Stimulated activated effector memory CD8-positive, alpha-beta T cell treated with anti-CD3 and anti-CD28 coated beads, Interleukin-12 subunit alpha, Interleukin-12 subunit beta, amount 100 ng/mL, for 72 hours (primary cell): ENCODE data around the gene IL10.
"Not testable (repeated sequence)": the region's sequence is repeated elsewhere in the genome, so short reads cannot be mapped to it uniquely, and the experiment has no call there.

Experiments used
- ATAC-seq: fragments of 150-1000 bp; cut with Tn5 transposase; 2 replicates; pipeline ENCODE4 v1.10.0; 2021
- DNase-seq, 2 donors: peaks; one replicate each; pipeline ENCODE4 v3.0.0; 2021 to 2022; ENCODE audit warnings: low spot score in 2 of 2
- H3K27ac Mint-ChIP-seq: one replicate; pipeline ENCODE4 v1.8.0; 2022; ENCODE audit warnings: mild to moderate bottlenecking, mixed read lengths
- H3K36me3 Mint-ChIP-seq: one replicate; pipeline ENCODE4 v1.8.0; 2022; ENCODE audit warnings: mild to moderate bottlenecking, mixed read lengths
- H3K4me1 Mint-ChIP-seq: one replicate; pipeline ENCODE4 v1.8.0; 2022; ENCODE audit warnings: mixed read lengths
- H3K4me3 Mint-ChIP-seq: one replicate; pipeline ENCODE4 v1.8.0; 2022; ENCODE audit warnings: mild to moderate bottlenecking, mixed read lengths
- H3K9me3 Mint-ChIP-seq: one replicate; pipeline ENCODE4 v1.8.0; 2022; ENCODE audit warnings: mixed read lengths

The IL10 gene

GRCh38 chr1:206784471-206784903 is 12.2 kb upstream of the IL10 start:
- H3K4me1 Mint-ChIP-seq, result peaks cover 68% of the 10 kb centered on the region
- ATAC-seq (peak; percentile 83), DNase-seq (peak; percentile 55 to 90)
- H3K36me3 Mint-ChIP-seq, result peaks cover 22% of the 10 kb centered on the region
- H3K9me3 Mint-ChIP-seq, result no peaks in the 10 kb centered on the region
- H3K27ac Mint-ChIP-seq, result peak overlapping the region; percentile 85
- peak overlapping the region; percentile 67 for H3K4me3 Mint-ChIP-seq

- Mint-ChIP-seq H3K36me3 (peaks cover 22% of the 10 kb centered on the region), H3K4me1 (peaks cover 68% of the 10 kb centered on the region), H3K9me3 (no peaks in the 10 kb centered on the region), H3K4me3 (no peak overlapping the region), H3K27ac (no peak overlapping the region)
- ATAC-seq (no peak), DNase-seq (no peak)
These were observed 11.2 kb upstream of the IL10 start for GRCh38 chr1:206783506-206783905.

GRCh38 chr1:206782448-206782847 is 10.2 kb upstream of the IL10 start:
- Mint-ChIP-seq H3K4me3 (peak overlapping the region; percentile 5), H3K36me3 (peaks cover 22% of the 10 kb centered on the region), H3K9me3 (no peaks in the 10 kb centered on the region), H3K4me1 (peaks cover 59% of the 10 kb centered on the region), H3K27ac (no peak overlapping the region)
- DNase-seq, result no peak
- ATAC-seq, result peak; percentile 33

GRCh38 chr1:206779638-206780037 is 7.3 kb upstream of the IL10 start:
- ATAC-seq, result no peak
- peaks cover 33% of the 10 kb centered on the region for H3K4me1 Mint-ChIP-seq

GRCh38 chr1:206778911-206779310 is 6.6 kb upstream of the IL10 start:
- ATAC-seq, H3K4me3 Mint-ChIP-seq, H3K36me3 Mint-ChIP-seq, DNase-seq, H3K9me3 Mint-ChIP-seq, H3K27ac Mint-ChIP-seq: not testable (repeated sequence)
- H3K4me1 Mint-ChIP-seq, result peaks cover 33% of the 10 kb centered on the region

More at GRCh38 chr1:206779638-206780037, 7.3 kb upstream of the IL10 start:
- H3K4me3 Mint-ChIP-seq, result no peak overlapping the region
- peaks cover 7% of the 10 kb centered on the region for H3K36me3 Mint-ChIP-seq
- no peak for DNase-seq
- H3K27ac Mint-ChIP-seq, result no peak overlapping the region
- no peaks in the 10 kb centered on the region for H3K9me3 Mint-ChIP-seq

- no peak for DNase-seq
- no peaks in the 10 kb centered on the region for H3K9me3 Mint-ChIP-seq
- no peak overlapping the region for H3K27ac Mint-ChIP-seq
- no peak for ATAC-seq
- peaks cover 32% of the 10 kb centered on the region for H3K4me1 Mint-ChIP-seq
- H3K36me3 Mint-ChIP-seq, result no peaks in the 10 kb centered on the region
- no peak overlapping the region for H3K4me3 Mint-ChIP-seq
These were observed 5.7 kb upstream of the IL10 start for GRCh38 chr1:206778031-206778430.

GRCh38 chr1:206776229-206776628 is 3.9 kb upstream of the IL10 start:
- H3K9me3 Mint-ChIP-seq, result no peaks in the 10 kb centered on the region
- H3K4me3 Mint-ChIP-seq, result no peak overlapping the region
- H3K36me3 Mint-ChIP-seq, result no peaks in the 10 kb centered on the region
- DNase-seq, result no peak
- ATAC-seq, result no peak
- no peak overlapping the region for H3K27ac Mint-ChIP-seq
- H3K4me1 Mint-ChIP-seq, result peaks cover 33% of the 10 kb centered on the region

- no peaks in the 10 kb centered on the region for H3K9me3 Mint-ChIP-seq
- H3K4me1 Mint-ChIP-seq, result peaks cover 54% of the 10 kb centered on the region
- H3K27ac Mint-ChIP-seq, result no peak overlapping the region
- H3K4me3 Mint-ChIP-seq, result no peak overlapping the region
- ATAC-seq (no peak), DNase-seq (no peak)
- H3K36me3 Mint-ChIP-seq, result peaks cover 10% of the 10 kb centered on the region
These were observed 1.8 kb upstream of the IL10 start for GRCh38 chr1:206774093-206774492.

- Mint-ChIP-seq H3K36me3 (peaks cover 19% of the 10 kb centered on the region), H3K27ac (no peak overlapping the region), H3K9me3 (no peaks in the 10 kb centered on the region), H3K4me1 (peaks cover 79% of the 10 kb centered on the region), H3K4me3 (peak overlapping the region; percentile 55)
- ATAC-seq (no peak), DNase-seq (no peak)
These were observed 979 bp downstream of the IL10 start for GRCh38 chr1:206771338-206771692.

GRCh38 chr1:206770531-206771337 is 1.6 kb downstream of the IL10 start, which contains the start of gene IL19:
IL19 (plus strand) TSS chr1:206770773; CDS start chr1:206836663, 65,890 bp downstream.
- ATAC-seq (no peak), DNase-seq (no peak)
- H3K4me3 Mint-ChIP-seq, result peak within 1 kb of the TSS; percentile 55
- H3K36me3 Mint-ChIP-seq, result peaks cover 22% of the 10 kb centered on the region
- H3K4me1 Mint-ChIP-seq, result peaks cover 85% of the 10 kb centered on the region
- H3K9me3 Mint-ChIP-seq, result no peaks in the 10 kb centered on the region
- H3K27ac Mint-ChIP-seq, result no peak within 1 kb of the TSS

GRCh38 chr1:206769304-206769731 is 3.0 kb downstream of the IL10 start:
- Mint-ChIP-seq H3K4me1 (peaks cover 83% of the 10 kb centered on the region), H3K4me3 (peak overlapping the region; percentile 55), H3K9me3 (no peaks in the 10 kb centered on the region), H3K27ac (no peak overlapping the region), H3K36me3 (peaks cover 22% of the 10 kb centered on the region)
- peak; percentile 52 to 83 for DNase-seq
- peak; percentile 90 for ATAC-seq

- Mint-ChIP-seq H3K27ac (no peak overlapping the region), H3K4me1 (peaks cover 81% of the 10 kb centered on the region), H3K4me3 (peak overlapping the region; percentile 55), H3K36me3 (peaks cover 22% of the 10 kb centered on the region), H3K9me3 (no peaks in the 10 kb centered on the region)
- ATAC-seq, result peak; percentile 19
- DNase-seq, result no peak
These were observed 3.6 kb downstream of the IL10 start for GRCh38 chr1:206768472-206769303.

GRCh38 chr1:206766251-206766856 is 5.9 kb downstream of the IL10 start:
- DNase-seq (peak; percentile 57 to 91), ATAC-seq (peak; percentile 86)
- H3K36me3 Mint-ChIP-seq, result peaks cover 22% of the 10 kb centered on the region
- peaks cover 72% of the 10 kb centered on the region for H3K4me1 Mint-ChIP-seq
- peak overlapping the region; percentile 33 for H3K4me3 Mint-ChIP-seq
- H3K27ac Mint-ChIP-seq, result peak overlapping the region; percentile 2
- H3K9me3 Mint-ChIP-seq, result no peaks in the 10 kb centered on the region

GRCh38 chr1:206765771-206766170 is 6.5 kb downstream of the IL10 start:
- Mint-ChIP-seq H3K4me3 (peak overlapping the region; percentile 33), H3K27ac (peak overlapping the region; percentile 2), H3K4me1 (peaks cover 66% of the 10 kb centered on the region), H3K36me3 (peaks cover 22% of the 10 kb centered on the region)
- not testable (repeated sequence) for DNase-seq, ATAC-seq, H3K9me3 Mint-ChIP-seq

GRCh38 chr1:206762741-206763364 is 9.4 kb downstream of the IL10 start:
- H3K9me3 Mint-ChIP-seq, ATAC-seq, DNase-seq, H3K4me3 Mint-ChIP-seq, H3K36me3 Mint-ChIP-seq, H3K27ac Mint-ChIP-seq: not testable (repeated sequence)
- peaks cover 37% of the 10 kb centered on the region for H3K4me1 Mint-ChIP-seq
